Fibroblast of the aortic adventitia (primary cell): Measurements from ENCODE around the gene LMO7. TPM values are rescaled to one million over a fixed set of nuclear protein-coding genes. Genes with fewer than 3 reads are reported as not detected.

Source experiments
- DNase-seq: peaks from one replicate; pipeline ENCODE4 v3.0.0-alpha.2; 2010; ENCODE audit warnings: low read depth
- H3K4me3 ChIP-seq: 2 replicates; pipeline ENCODE4 v1.5.1; 2011; ENCODE audit warnings: low read depth, mild to moderate bottlenecking, control low read depth, low read length, moderate library complexity
- total RNA-seq: library from RNA; depleted of rRNA; stranded (reverse); fragments of >200 nt; gene quantifications from 2 replicates; pipeline ENCODE4 v1.2.3, GENCODE V29; 2012; ENCODE audit warnings: low replicate concordance
- TF ChIP-seq, protein P1 (sequence below): IDR thresholded peaks from 2 replicates; pipeline ENCODE4 v1.5.1; 2011; ENCODE audit warnings: mild to moderate bottlenecking, low read length, control low read depth, inconsistent platforms; ENCODE audit not compliant: insufficient read depth

LMO7 gene
- total RNA-seq, 1 donor, result 221 TPM

DNA sequence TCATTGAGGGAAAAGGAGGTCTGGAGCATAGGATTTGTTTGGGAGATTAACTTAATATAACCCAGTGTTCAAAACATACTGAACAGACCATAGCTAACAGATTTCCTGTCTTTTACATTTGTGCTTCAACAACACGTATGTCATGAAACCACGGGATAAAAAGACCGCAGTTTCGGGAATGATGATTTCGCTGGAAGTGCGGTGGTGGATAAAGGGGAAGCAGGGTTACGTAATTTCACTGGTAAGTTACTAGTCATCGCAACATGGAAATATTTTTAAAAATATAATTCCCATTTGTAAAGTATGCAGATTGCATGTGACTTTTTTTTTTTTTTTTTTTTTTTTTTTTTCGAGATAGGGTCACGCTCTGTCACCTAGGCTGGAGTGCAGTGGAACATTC, 237.4 kb downstream of the LMO7 start:
- H3K4me3 ChIP-seq, result no peak overlapping the region
- TF ChIP-seq, protein P1, sequence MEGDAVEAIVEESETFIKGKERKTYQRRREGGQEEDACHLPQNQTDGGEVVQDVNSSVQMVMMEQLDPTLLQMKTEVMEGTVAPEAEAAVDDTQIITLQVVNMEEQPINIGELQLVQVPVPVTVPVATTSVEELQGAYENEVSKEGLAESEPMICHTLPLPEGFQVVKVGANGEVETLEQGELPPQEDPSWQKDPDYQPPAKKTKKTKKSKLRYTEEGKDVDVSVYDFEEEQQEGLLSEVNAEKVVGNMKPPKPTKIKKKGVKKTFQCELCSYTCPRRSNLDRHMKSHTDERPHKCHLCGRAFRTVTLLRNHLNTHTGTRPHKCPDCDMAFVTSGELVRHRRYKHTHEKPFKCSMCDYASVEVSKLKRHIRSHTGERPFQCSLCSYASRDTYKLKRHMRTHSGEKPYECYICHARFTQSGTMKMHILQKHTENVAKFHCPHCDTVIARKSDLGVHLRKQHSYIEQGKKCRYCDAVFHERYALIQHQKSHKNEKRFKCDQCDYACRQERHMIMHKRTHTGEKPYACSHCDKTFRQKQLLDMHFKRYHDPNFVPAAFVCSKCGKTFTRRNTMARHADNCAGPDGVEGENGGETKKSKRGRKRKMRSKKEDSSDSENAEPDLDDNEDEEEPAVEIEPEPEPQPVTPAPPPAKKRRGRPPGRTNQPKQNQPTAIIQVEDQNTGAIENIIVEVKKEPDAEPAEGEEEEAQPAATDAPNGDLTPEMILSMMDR, result no peak
- no peak for DNase-seq

DNA sequence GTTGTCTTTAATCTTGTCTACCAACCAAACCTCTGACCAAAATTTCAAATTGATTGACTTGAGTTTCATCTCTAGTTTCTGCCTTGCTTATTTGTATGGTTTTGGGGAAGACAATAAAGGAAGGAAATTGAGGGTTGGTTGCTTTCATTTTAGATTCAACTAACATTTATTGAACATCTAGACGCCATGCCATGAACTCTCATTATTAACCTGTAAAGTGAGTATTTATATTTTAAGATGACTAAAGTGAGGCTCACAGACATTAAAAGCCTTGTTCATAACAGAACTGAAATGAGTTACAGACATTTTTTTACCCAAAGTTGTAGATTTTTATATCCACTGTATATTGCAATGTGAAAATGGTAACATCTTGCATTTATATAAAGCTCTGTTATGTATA, 239.3 kb downstream of the LMO7 start:
- H3K4me3 ChIP-seq, result no peak overlapping the region

DNA sequence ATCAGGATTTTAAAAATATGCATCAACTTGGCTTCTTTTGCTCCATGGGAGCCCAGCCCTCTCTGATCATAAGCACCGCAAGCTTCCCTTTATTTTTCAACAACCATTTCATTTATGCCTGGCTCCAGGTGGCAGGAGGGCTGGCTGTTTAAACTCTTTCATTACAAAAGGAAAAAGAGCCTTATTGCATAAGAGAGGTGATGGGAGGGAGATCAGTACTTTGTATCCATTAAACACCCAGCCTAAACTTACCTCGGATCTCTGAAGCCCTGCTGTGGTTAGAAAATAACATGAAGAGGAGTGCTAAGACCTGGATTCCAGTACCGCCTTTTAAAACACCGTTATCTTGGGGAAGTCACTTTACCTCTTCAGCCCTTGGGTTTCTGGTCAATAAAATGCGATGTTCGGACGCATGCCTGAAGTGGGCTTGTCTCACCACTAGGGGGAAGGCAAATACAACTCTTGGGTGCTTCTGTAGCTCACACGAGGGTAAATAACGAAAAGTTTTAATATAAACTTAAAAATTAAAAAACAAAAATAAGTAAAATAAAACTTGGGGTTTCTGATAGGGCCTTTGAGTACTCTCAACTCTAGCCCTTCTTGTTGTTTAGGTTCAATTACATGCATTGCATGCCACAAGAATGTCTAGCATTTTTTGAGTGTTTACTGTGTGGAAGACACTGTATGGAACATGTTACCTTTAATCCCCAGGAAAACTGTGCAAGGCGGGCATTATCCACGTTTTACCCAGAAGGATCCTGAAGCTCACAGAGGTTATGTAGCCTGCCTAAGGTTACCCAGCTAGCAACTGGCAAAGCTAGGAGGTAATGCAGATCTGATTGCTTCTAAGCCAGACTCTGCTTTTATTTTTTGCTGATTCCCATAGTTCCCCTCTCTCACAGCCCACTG, 240.3 kb downstream of the LMO7 start:
- TF ChIP-seq, protein P1, result peak; percentile 93
- no peak overlapping the region for H3K4me3 ChIP-seq
- peak; percentile 83 for DNase-seq

More for the DNA sequence above, 239.3 kb downstream of the LMO7 start:
- no peak for DNase-seq
- TF ChIP-seq, protein P1, result no peak

DNA sequence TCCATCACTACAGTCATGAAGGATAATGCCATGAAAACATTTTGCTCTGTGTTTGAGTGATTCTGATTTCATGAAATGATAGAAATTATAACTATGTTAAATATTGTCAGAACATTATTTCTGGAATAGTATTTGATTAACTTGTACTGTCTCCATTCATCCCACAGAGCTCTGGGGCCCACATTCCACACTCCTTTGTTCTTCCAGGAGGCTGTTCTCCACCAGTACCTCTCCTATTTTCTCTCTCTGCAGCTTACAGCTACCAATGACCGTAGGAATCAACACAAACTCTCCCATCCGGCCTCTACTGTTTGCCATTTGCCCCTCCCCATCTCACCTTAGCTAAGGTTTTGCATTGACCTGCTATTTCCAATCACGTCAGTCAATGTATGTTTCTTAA, 240.9 kb downstream of the LMO7 start:
- TF ChIP-seq, protein P1, result no peak
- no peak overlapping the region for H3K4me3 ChIP-seq
- DNase-seq, result no peak

DNA sequence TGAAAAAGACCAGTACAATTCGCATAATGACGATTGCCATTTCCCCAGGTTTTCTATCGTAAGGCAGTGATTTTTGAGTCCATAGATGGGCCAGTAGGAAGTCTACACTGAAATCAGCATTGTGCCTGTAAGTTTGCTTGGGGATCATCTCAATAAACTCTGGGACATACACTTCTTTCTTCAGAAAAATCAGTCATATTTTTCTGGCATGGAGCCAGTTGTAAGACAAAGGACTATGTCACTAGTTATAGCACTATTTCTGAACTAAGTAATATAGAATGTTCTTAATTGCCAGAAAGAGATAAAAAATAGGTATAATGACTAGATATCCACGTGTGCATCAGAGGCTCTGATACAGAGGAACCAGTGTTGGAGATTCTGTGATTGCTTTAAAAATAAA, 243.5 kb downstream of the LMO7 start:
- TF ChIP-seq, protein P1, result no peak
- DNase-seq, result no peak
- H3K4me3 ChIP-seq, result no peak overlapping the region

DNA sequence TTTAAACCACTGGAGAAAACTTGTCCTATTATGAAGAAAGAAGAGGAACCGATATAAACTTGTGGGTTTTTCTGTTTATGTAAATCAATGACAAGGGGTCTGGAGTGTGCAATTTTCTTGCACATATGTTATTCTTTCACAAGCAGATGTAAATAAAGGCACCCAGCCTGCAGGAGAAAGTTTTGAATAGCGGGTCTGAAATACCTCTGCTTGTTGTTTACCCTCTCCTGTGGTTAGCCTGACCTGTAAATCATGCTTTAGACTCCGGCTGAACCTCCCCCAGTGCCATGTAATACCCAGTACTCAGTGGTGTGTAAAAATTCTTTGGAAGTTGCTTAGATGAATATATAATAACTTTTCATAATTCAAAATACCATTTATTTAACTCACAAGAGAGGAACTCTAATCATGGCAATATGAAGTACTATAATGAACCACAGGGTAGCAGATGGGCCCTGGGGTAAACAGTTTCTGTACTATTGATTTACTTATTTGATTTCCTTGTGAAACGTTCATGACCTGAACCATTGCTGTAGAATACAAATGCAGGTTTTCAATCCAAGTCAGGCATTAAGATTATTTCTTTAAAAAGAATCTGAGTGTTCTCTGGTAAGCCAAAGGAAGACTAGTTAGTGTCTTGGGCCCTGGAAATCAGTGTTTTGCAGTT, 245.1 kb downstream of the LMO7 start:
- TF ChIP-seq, protein P1, result no peak

More for the DNA sequence above, 245.1 kb downstream of the LMO7 start:
- no peak overlapping the region for H3K4me3 ChIP-seq
- no peak for DNase-seq
